HT1080 (cell line): ENCODE measurements around the gene GIT1. TPM values are rescaled to one million over a fixed set of nuclear protein-coding genes. Genes with fewer than 3 reads are reported as not detected.

Experiments used
- DNase-seq: peaks from one replicate; pipeline ENCODE4 v3.0.0-alpha.2; 2015; ENCODE audit warnings: low read depth
- total RNA-seq: library from RNA; depleted of rRNA; stranded (reverse); fragments of >200 nt; shearing (Covaris generic); gene quantifications from 2 replicates; pipeline ENCODE4 v1.2.3, GENCODE V29; 2014

Gene GIT1
- total RNA-seq, 1 experiment from 2014 or later = 97.4 TPM

DNA sequence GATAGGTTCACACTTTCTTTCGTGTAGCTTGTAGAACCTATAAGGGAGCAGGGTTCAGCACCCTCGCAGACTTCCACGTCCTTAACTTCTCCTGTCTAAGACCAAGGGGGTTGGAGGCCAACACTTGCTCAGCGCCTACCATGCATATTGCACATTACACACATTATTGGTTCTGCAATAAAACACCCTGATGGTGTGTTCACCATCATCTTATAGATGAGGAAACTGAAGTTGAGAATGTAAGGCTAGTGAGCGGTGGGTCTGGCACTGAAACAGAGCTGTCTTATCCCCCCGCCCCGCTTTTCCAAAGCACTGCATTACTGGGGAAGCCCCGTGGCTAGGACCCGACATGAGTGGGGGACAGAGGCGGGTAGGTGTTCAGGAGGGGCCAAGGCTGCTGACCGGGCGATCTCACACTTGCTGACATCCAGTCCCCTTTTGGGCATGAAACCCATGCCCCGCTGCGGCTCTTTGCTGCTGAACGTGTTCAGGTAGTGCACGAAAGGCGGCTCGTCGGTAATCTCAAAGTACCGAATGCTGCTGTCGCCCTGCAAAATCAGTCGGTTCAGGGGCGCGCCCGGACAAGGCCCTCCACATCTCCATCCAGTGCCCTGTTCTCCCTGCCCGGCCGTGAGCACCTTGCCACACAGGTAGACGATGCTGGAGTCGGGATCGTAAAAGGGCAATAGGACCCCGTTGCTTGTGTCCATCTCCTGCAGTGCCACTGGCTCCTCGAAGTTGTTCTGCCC, 27.0 kb upstream of the GIT1 start:
- DNase-seq = no peak

DNA sequence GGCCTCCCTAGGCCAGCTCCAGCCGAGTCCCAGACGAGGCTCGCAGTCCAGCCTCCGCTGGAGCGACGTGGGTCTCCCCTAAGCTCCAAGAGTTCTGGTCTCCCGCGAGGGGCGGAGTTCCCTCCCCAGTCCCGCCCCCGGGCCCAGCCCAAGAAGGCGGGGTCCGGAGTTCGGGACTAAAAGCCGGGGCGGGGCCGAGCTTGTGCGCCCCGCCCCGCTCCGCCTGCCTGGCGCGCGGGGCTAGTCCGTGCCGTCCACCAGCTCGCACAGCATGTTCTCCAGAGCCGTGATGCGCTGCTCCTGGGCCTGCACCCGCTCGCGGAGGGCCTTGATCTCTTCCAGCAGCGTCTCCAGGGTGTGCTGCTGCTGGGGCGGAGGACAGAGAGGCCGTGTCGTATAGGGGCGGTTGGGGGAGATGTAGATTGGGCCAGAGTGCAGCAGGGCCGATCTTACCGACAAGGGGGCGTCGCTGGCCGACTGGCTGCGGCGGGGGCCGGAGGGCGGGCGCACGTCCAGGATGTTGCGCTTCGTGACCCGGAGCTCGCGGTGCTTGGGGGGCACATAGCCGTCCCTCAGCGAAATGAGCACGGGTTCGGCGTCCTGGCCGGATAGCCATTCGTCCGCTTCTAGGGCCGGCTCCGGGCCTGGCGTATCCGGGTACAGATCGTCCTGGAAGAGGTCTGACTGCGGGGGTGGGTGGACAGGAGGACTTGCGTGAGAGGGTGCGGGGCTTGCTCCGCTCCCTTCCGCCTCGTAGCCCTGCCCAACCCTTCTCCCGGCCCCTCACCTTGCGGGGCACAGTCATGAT, 26.2 kb upstream of the GIT1 start:
- DNase-seq = no peak

DNA sequence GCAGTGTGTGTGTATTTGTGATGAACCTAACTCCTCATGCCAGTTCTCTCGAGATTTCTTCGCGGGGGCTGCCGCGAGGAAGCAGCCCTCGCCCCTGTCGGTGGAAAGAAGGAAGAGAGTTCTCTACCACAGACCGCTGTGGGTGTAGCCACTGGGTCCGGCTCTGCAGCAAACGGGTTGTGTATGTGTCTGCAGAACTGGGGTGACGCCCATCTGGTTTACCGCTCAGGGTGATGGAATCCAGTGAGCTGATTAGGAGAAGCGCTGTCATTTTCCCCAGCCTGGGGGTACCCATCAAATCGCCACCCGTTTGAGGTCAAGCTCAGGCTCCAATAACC, 25.6 kb upstream of the GIT1 start:
- no peak for DNase-seq

DNA sequence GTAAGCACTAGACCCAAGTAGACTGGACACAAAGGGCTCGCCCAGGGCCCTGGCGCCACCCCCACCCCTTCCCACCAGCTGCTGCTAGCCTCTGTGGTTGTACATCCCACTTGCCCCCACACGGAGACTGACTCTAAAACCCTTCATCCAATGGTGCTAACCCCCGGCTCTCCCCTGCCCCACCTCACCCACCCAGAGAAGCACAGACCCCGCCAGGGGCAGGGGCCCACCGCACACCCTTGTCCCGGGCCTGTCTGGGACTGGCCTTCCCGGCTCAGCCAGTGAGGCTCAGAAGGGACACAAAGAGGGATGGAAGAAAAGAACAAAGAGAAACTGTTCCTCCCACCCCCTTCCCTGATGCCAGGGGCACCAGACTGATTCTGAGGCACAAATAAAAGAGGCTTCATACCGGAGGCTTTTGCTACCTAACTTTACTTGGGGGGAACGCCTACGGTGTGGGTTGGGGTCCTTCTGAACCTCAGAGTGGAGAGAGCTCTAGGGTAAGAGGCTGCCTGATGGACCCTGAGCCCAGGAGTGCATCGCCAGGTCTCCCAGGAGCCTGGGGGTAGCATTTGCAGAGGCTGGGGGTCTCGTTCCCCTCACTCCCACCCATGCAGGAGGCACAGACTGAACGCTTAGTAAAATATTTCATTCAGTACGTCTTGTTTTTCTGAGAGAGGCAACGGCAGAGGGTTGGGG, 25.1 kb upstream of the GIT1 start:
- no peak for DNase-seq

DNA sequence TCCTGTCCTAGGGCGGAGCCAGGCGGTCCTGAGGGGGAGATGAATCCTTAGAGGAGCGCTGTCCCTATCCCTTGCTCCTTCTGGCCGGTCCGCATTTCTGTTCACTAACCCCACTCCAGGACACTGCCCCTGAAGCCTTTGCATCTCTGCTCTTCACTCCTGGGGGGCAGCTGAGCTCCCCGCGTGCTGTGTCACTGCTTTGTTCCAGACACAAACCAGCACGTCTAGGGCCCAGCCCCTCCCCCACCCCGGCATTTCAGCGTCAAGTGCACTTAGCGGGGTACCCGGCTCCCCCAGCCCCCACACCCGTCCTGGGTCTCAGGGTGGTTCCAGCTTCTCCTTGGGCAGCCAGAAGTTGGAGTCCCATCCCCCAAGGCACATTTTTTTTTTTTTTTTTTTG, 24.4 kb upstream of the GIT1 start:
- no peak for DNase-seq

DNA sequence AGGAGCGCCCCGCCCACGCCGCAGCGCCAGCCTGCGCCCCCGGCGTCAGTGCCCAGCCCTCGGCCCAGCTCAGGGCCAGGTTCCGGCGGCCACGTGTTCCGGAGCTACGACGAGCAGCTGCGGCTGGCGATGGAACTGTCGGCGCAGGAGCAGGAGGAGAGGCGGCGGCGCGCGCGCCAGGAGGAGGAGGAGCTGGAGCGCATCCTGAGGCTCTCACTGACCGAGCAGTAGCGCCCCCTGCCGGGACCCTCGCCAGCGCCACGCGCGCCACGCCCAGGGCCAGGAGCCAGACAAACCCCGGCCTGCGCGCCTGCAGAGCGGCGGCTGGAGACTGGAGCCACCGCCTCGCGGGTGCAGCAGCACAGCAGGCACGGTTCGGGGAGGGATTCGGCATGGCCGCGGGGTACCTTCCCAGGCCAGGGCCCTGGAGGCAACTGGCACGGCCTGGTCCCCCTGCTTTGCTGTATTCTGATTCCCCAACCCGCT, 23.9 kb upstream of the GIT1 start:
- DNase-seq = no peak

DNA sequence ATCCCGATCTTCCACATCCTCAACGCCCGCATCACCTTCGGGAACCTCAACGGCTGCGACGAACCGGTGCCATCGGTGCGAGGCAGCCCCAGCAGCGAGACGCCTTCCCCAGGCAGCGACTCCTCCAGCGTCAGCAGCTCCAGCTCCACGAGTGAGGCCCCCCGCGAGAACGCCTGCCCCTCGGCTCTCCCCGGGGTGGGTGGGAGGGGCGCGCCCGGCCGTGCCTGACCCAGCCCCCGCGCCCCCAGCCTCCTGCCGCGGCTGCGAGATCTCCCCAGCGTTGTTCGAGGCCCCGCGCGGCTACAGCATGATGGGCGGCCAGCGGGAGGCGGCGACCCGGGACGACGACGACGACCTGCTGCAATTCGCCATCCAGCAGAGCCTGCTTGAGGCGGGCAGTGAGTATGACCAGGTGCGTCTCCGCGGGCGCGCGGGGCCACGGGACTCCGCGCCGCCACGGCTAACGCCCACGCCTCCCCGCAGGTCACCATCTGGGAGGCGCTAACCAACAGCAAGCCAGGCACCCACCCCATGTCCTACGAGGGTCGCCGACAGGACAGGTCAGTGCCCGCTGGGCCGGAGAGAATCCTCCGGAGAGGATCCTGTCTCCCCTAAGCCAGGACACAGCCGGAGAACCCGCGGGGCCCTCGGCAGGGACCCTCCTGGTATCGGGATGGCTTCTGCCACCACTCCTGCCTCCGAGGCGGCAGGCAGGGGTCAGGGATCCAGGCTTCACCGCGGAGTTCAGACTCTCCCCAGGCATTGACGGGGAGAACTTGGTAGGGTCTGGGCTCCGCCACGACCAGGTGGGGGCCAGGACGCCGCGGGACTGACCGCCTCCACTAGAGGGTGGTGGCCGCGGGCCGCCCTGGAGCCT, 23.2 kb upstream of the GIT1 start:
- DNase-seq = no peak

DNA sequence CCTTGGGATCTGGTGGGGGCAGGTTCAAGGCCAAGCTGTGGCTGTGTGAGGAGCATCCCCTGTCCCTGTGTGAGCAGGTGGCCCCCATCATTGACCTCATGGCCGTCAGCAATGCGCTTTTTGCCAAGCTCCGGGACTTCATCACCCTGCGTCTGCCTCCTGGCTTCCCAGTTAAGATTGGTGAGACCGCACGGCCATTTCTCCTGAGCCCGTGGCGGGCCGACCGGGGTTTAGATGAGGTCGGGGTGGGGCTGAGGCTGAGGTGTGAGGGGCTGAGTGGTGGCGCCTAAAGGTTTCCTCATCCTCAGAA, 22.6 kb upstream of the GIT1 start:
- no peak for DNase-seq

DNA sequence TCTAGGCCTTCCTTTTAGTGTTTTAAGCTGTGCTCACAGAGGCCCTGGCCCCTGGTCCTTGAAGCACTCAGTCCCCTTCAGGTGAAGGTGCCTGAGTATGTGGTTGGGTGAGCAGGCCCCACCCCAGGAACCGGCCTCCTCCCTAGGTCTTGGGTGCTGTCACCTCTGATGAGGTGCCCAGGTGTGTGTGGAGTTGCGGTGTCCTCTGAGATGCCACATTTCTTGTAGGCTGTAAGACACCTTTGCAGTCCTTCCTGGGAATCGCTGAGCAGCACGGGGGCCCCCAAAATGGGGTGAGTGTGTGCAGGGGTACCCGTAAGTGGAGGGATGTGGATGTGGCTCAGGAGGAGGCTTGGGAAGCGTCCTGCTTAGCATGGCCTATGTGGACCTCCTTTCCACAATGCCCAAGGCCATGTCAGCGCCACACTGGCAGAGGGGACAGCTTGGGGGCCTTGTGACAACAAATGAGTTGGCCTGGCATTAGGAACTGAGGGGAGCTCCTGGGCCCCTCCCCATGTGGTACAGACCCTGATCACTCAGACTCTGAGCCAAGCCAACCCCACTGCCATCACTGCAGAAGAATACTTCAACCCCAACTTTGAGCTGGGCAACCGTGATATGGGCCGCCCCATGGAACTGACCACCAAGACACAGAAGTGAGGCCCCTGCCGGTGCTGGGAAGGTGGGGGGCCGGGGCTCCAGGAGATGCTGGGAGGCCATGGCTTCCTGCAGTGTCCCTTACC, 22.1 kb upstream of the GIT1 start:
- DNase-seq = no peak

DNA sequence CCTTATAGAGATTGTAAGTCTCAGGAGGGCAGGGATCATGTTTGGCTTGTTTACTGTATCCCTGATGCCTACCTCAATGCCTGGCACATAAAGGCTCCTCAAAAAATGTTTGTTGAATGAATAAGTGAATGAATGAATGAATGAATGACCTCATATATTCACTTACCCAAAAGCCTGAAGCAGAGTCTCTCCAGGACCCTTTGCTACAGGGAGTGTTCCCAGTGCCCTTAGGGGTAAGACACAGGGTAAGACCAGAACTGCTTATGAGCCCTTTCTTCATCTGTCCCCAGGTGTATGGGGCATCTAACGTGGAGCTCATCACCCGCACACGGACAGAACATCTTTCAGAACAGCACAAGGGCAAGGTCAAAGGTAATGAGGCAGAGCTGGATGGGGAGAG, 20.9 kb upstream of the GIT1 start:
- DNase-seq = no peak

DNA sequence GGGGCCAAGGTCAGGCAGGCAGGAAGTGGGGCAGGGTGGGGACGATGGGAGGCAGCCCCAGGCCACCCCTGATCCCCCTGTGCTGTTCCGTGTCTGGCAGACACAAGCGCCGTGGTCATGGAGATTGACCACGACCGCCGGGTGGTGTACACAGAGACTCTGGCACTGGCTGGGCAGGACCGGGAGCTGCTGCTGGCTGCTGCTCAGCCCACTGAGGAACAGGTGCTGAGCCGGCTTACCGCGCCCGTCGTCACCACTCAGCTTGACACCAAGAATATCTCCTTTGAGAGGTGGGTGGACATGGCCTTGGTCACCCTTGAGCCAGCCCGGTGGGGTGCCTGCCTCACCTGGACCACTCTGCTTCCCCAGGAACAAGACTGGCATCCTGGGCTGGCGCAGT, 19.5 kb upstream of the GIT1 start:
- DNase-seq = no peak

DNA sequence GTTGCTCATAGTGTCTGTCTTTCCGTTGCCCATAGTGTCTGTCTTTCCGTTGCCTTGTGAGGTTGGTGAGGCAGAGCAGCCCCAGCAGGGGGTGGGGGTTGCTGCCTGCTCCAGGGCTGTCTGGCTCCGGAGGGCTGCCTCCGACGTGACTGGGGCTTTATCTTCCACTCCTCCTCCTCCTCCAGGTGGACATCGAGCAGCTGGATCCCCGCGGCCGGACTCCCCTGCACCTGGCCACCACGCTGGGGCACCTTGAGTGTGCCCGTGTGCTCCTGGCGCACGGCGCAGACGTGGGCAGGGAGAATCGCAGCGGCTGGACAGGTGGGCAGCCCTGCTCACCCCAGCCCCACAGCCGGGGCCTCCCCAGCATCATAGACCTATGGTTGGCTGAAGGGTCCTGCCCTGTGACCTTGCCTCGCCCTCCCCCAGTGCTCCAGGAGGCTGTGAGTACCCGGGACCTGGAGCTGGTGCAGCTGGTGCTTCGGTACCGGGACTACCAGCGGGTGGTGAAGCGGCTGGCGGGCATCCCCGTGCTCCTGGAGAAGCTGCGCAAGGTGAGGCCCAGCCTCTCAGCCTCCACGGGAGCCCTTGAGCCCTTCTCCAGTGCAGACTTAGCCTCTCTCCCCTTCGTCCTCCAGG, 18.2 kb upstream of the GIT1 start:
- no peak for DNase-seq

DNA sequence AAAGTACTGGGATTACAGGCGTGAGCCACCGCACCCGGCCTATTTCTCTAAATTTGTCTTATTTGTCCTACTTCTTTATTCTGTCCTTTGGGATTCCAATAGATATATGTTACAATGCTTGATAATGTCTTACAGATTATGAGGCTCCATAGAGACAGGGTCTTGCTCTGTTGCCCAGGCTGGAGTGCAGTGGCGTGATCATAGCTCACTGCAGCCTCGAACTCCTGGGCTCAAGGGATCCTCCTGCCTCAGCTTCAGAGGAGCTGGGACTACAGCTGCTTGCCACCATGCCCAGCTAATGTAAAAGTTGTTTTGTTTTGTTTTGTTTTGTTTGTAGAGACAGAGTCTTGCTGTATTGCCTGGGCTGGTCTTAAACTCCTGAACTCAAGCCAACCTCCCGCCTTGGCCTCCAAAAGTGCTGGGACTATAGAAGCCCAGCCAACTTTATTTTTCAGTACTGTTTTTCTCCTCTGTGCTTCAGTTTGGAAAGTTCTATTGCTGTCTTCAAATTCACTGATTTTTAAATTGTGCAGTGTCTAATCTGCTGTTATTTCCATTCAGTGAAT, 13.7 kb upstream of the GIT1 start:
- DNase-seq = no peak

DNA sequence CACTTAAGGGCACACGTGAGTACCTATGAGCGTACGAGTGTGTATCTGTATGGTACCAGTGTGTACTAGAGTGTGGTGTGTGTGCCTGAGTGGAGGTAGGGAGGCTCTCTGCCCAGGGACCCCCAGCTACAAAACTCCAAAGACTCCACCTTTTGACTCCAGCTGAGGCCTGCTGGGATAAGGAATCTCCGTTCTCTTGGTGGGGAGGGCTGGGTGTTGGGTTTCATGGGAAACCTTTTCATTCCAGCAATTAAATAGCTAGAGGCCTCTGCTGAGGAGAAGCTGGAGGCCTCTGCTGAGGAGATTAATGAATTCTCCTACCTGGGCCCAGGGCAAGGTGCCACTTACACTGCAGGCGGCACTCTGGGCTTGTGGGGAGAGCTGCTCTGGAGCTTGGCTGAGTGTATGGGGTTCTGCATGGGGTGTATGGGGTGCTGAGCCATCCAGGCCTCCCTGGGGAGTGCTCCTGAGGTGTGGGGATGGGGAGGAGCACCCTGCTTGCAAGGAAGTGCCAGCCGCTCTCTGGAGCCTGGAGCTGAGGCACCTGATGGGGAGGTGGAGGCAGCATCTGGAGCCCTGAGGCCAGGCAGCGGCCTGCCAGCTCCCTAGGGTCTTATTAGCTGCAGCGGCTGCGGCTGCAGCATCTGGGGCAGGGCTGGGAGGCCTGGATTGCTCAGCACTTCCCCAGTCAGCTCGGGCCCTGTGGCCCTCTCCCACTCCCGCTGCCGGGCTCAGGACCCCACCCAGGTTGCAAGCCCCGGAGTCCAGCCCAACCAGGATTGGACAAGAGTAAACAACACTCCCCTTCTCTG, 8.1 kb upstream of the GIT1 start:
- no peak for DNase-seq

DNA sequence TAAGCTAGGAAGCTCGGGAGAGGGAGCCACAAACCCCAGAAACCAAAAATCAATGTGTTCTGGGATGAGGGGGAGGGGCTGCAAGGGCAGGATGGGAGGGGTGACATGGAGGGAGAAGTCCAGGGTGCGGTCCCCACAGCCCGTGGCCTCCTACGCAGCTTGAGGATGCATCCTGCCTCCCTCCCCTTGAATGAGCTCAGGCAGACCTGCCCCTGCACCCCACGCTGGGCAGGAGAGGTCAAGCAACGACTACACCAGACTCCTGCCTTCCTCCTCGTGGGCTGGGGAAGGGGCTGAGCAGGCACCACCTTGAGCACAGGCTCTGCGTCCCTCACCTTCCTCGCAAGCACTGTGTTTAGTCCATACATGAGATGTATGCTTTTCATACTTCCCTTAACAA, 7.4 kb upstream of the GIT1 start:
- DNase-seq = no peak

DNA sequence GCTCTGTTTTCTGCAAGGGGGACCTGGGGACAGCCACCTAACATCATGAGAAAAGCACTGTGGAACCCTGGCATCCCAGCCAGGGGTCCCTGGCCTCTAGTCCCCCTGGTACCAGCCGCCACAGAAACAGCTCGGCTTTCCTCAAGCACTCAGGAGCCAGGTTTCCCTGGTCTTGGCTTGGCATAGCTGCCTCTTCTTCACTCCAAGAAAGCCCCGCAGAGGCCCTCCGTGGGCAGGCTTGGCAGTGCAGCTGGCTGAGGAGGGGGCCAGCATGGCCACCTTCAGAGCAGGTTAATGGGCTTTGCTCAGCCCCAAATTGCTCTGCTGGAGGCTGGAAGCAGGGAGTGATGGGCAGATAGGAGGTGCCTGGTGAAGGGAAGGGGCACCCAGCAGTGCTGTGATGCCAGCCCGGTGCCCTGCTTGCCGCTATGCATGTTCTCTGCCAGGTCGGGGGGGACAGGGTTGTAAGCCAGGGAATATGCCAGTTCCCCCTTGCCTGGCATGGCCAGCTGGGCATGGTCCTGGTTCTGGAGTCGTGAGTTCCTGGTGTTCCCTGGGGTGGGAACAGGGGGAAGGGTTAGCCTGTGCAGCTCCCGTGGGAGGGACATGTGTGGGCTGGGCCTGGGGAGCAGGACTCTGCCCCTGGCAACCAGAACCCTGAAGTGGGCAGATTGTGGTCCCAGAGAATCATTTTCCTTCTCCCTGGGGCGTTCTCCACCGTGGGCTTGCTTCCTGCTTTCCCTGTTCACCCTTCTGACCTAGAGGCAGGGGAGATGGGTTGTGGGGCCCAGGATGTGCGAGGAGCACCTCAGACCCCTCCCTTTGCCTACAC, 6.7 kb upstream of the GIT1 start:
- no peak for DNase-seq

DNA sequence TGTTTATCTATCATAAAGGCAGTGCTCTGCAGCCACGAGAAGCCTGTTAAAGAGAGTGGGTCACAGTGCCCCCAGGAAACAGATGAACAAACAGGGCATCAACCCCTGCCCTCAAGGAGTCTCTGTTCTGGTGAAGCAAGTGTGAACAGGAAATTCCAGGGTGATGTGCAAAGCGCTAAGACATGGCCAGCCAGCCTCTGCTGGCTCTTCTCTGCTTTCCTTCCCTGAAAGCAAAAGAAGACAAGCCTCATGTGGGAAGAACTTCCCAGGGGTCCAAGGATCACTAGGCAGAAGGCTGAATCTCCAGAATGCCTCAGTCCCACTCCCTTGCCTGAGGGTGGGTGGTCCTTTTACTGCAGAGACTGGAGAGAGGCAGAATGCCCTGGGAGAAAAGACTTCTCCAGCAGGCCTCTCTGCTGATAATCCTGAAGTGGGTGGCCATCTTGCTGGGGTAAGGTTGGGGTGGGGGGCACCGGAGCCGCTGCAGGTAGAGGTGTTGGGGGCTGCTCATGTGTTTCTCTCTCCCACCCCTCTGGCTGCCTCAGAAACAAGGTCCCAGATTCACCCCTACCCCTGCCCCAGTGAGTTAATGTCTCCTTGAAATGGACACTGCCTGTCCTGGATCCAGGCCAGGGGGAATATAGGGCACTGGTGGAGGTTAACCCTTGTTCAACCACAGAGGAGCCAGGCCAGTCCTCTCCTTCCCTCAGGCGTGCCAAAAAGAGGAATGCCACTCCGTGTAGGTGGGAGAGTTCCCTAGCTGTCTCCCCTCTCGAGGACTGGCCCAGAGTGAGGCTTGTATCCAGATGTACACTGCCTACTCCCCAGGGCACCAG, 5.9 kb upstream of the GIT1 start:
- DNase-seq = peak; percentile 64
